ENCODE data around the gene TPT1.
"Not testable (repeated sequence)": the region's sequence is repeated elsewhere in the genome, so short reads cannot be mapped to it uniquely, and the experiment has no call there.

TPT1 gene

GRCh38 chr13:45299194-45299593 lies 41.8 kb downstream of the TPT1 start:
- DNase-seq, result no peak

- DNase-seq, result not testable (repeated sequence)
Measured at GRCh38 chr13:45298550-45298949, 42.4 kb downstream of the TPT1 start.

GRCh38 chr13:45298206-45298505 lies 42.8 kb downstream of the TPT1 start:
- DNase-seq, result no peak

GRCh38 chr13:45297456-45298205 lies 43.4 kb downstream of the TPT1 start:
- DNase-seq, result no peak

GRCh38 chr13:45296259-45296658 lies 44.7 kb downstream of the TPT1 start:
- DNase-seq, result no peak

GRCh38 chr13:45295536-45295935 lies 45.4 kb downstream of the TPT1 start:
- DNase-seq, result no peak

- DNase-seq, result peak; percentile 20
Measured at GRCh38 chr13:45292176-45292575, 48.8 kb downstream of the TPT1 start.

- DNase-seq, result no peak
Measured at GRCh38 chr13:45289936-45290563, 50.9 kb downstream of the TPT1 start.

All from NCI-H510A treated with DMSO at 0.1 percent for 48 hours (cell line).